Measurements from ENCODE around the gene NHP2.

NHP2 gene

DNA sequence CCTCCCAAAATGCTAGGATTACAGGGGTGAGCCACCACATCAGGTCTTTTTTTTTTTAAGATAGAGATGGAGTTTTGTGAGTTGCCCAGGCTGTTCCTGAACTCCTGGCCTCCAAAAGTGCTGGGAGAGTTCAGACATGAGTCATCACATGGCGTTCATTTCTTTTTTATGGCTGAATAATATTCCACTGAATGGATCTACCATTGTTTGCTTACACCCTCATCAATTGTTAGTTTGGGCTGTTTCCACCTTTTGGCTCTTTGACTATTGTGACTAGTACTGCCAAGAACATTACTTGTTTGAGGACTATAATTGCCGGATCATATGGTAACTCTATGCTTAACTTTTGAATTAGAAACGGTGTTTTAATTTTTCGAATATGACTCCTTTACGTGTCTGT, 41.1 kb downstream of the NHP2 start:
- DNase-seq = no peak

DNA sequence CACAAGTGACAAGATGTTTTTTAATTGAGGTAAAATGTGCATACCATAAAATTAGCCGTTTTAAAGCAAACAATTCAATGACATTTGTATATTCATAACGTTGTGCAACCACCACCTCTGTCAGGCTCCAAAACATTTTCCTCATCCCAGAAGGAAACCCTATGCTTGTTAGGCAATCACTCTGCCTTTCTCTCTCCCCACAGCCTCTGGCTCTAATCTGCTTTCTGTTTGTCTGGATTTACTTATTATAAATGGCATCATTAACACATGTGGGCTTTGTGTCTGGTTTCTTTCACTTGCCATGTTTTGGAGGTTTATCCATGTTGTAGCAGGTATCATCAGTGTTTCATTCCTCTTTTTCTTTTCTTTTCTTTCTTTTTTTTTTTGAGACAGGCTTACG, 41.8 kb downstream of the NHP2 start:
- no peak for DNase-seq

DNA sequence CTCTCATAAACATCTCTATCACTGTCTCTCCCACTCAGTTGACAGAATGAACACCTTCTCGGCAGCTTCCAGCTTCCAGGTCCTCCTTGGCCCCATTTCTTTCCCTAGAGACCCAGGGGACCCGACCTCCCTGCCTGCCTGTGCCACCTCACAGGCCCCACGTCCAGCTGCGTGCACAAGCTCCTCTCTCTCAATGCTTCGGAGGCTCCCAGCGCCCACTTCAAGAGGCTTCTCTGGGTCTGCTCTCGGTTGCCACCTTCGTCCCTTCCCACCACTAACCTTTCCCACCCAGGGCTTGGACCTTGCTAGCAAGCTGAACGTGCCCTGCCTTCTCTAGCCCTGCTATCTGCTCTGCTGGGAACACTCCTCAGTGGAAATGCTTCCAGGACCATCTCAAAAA, 43.2 kb downstream of the NHP2 start:
- no peak for DNase-seq

DNA sequence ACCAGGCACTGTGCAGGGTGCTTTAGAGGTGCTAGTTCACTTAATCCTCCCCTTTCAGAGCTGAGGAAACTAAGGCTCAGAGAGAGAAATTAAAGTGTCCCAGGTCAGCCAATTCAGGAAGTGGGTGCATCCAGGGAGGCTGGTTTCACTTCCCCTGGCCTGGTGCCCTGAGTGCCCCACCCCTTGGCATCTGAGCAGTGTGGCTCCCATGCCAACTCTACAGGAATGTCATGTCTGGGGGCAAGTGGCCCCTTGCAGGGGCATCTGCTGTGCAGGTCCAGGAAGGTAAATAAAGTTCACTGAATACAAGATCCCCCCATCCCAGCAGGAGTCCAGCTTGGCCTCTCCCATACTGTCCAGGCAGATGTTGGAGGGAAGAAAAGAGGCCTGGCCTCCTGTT, 44.7 kb downstream of the NHP2 start:
- DNase-seq = no peak

DNA sequence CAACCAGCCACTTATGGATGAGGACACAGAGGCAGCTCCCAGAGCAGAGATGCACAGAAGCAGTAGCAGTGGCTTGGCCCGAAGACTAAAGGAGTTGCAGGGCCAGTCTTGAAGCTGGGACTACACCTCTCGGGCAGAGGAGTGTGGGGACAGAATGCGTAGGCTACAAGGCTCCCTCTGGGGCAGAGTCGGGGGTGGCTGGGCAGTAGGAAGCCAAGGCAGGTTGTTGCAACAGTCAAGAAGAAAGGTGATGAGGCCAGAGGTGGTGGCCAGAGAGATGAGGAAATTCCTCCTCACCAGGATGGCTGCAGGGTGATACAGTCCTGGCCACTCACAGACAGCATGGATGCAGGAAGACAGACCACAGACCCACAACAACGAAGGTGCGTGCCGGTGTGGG, 45.2 kb downstream of the NHP2 start:
- no peak for DNase-seq

DNA sequence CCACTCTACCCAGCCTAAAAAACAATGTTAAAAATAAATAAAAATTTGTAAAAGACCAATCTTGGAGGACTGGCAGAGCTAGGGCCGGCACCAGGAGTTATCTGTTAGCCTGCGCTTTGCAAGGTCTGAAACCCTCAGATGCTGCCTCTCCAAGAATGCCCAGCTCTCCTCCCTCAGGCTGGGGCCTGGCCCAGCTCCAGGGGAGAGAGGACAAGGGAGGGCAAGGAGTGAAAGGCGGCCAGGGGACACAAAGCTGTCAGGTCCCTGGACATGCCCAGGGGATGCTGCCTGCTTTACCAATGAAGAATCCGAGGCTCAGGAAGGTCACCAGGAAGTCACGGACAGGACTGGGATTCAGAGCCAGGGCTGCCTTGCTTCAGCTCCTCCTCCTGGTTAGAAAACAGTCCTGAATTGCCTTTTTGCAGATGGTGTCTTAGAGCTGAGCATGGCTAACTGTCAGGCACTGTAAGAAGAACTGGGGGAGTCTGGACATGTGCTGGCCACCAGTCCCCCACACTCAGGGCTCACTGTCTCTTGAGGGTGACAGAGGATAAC, 45.9 kb downstream of the NHP2 start:
- no peak for DNase-seq

DNA sequence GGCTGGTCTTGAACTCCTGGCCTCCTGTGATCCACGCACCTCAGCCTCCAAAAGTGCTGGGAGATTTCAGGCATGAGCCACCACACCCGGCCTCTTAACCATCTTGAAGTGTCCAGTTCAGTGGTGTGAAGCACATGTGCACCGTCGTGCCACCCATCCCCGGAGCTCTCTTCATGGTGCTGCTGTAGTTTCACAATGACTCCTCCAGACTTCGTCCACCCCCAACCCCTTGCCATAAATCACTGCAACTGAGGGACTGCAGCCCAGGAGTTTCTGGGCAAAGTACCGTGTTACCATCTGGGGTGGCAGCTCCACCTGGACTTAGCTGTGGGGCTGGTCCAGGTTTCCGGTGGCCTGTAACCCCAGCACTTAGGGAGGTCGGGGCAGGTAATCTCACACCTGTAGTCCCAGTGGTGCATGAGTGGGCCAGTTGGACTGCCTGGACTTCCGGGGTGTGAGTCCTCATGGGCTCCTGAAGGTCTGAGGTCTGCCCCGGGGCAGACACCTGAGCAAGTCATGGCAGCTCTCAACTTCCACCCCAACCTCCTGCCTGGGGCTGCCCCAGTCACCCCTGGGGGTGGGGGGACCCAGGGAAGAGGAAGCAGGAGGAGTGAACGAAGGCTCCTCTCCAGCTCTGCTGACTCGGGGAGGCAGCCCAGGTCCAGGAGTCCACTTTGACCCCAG, 47.0 kb downstream of the NHP2 start:
- DNase-seq = no peak

DNA sequence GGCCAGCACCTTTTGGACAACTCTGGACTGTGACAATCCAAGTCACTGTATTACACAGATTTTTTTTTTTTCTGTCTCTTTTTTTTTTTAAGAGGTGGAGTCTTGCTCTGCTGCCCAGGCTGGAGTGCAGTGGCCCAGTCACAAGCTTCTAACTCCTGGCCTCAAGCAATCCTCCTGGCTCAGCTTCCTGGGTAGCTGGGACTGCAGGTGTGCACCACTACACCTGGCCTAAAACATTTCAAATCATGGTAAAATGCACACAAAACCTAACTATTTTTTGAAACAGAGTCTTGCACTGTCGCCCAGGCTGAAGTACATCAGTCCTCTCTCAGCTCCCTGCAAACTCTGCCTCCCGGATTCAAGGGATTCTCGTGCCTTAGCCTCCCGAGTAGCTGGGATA, 47.6 kb downstream of the NHP2 start:
- DNase-seq = no peak

DNA sequence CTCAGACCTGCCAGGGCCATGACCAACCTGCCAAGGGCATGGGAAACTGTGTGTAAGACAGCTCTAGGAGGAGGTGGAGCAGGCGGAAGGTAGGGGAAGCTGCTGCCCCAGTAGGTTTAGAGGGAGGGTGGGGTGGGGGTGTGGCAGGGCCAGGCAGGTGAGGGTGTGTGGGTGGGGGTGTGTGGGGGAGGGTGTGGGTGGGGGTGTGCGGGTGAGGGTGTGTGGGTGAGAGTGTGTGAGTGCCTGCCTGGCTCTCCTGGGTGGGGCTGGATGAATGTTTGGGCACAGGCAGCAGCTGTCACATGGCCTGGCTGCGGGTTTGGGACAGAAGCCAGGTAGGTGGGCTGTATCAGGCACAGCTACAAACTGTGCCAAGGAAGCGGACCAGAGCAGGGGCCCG, 49.2 kb downstream of the NHP2 start:
- DNase-seq = no peak

DNA sequence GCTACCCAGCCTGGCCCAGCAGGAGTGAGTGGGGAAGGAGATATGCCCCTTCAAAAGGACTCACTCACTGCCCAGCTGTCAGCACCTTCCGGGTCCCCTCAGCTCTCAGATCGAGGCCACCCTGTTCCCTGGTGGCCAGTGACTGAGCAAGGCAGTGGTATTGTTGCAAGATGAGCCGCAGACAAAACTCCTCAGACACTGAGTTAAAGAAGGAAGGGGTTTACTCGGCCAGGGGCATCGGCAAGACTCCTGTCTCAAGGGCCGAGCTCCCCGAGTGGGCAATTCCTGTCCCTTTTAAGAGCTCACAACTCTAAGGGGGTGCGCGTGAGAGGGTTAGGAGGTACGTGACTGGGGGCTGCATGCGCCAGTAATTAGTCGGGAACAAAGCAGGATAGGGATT, 50.1 kb downstream of the NHP2 start:
- no peak for DNase-seq

Measured in DMS153 (cell line).